Activated CD8-positive, alpha-beta memory T cell treated with anti-CD3 and anti-CD28 coated beads, Interleukin-2, amount 50 U/mL, for 1 hour (primary cell): Measurements from ENCODE around the gene AMN.
"Not testable (repeated sequence)": the region's sequence is repeated elsewhere in the genome, so short reads cannot be mapped to it uniquely, and the experiment has no call there.

Experiments used
- DNase-seq: peaks from one replicate; pipeline ENCODE4 v3.0.0-alpha.2; 2020; ENCODE audit errors: extremely low read depth

Gene AMN

GRCh38 chr14:102922490-102923200 is at the start of gene AMN:
Gene AMN, plus strand, starts transcription at chr14:102922663. Its CDS starts 26 bp downstream, at chr14:102922689.
- DNase-seq, result no peak

- DNase-seq, result no peak
These were observed 49.3 kb upstream of the AMN start for GRCh38 chr14:102873131-102873530.

GRCh38 chr14:102873546-102874061 is 48.9 kb upstream of the AMN start:
- no peak for DNase-seq

- no peak for DNase-seq
These were observed 46.8 kb upstream of the AMN start for GRCh38 chr14:102875652-102876051.

- DNase-seq, result not testable (repeated sequence)
These were observed 45.0 kb upstream of the AMN start for GRCh38 chr14:102877511-102877910.

GRCh38 chr14:102878174-102878969 is 44.1 kb upstream of the AMN start:
- no peak for DNase-seq

GRCh38 chr14:102878970-102879460 is 43.4 kb upstream of the AMN start:
- no peak for DNase-seq

- no peak for DNase-seq
These were observed 40.1 kb upstream of the AMN start for GRCh38 chr14:102882226-102882906.

GRCh38 chr14:102883089-102883541 is 39.3 kb upstream of the AMN start:
- no peak for DNase-seq

- no peak for DNase-seq
These were observed 38.9 kb upstream of the AMN start for GRCh38 chr14:102883554-102883953.

GRCh38 chr14:102885737-102886447 is 36.6 kb upstream of the AMN start:
- no peak for DNase-seq

- no peak for DNase-seq
These were observed 33.7 kb upstream of the AMN start for GRCh38 chr14:102888748-102889147.

GRCh38 chr14:102889615-102890014 is 32.8 kb upstream of the AMN start:
- DNase-seq, result no peak

- no peak for DNase-seq
These were observed 31.4 kb upstream of the AMN start for GRCh38 chr14:102891111-102891510.

GRCh38 chr14:102891556-102891955 is 30.9 kb upstream of the AMN start:
- DNase-seq, result no peak

GRCh38 chr14:102892651-102893050 is 29.8 kb upstream of the AMN start:
- DNase-seq, result no peak

- no peak for DNase-seq
These were observed 29.0 kb upstream of the AMN start for GRCh38 chr14:102893452-102893851.

GRCh38 chr14:102896735-102897134 is 25.7 kb upstream of the AMN start:
- not testable (repeated sequence) for DNase-seq

GRCh38 chr14:102897299-102898027 is 25.0 kb upstream of the AMN start:
- no peak for DNase-seq

GRCh38 chr14:102898298-102898697 is 24.2 kb upstream of the AMN start:
- no peak for DNase-seq
